Left hindlimb (tissue), 1 donor: ENCODE results near the gene VAT1L.

Experiments
- DNase-seq: peaks from one replicate; pipeline ENCODE4 v3.0.0-alpha.2; 2018

The VAT1L gene

GRCh38 chr16:77869997-77870813, 81.8 kb downstream of the VAT1L start:
- DNase-seq: peak; percentile 49

GRCh38 chr16:77871932-77872331, 83.6 kb downstream of the VAT1L start:
- DNase-seq: no peak

- DNase-seq: no peak
These were observed 84.7 kb downstream of the VAT1L start for GRCh38 chr16:77873066-77873465.

- no peak for DNase-seq
These were observed 86.0 kb downstream of the VAT1L start for GRCh38 chr16:77874347-77874746.

- no peak for DNase-seq
These were observed 88.4 kb downstream of the VAT1L start for GRCh38 chr16:77876776-77877175.

GRCh38 chr16:77877712-77878347, 89.5 kb downstream of the VAT1L start:
- no peak for DNase-seq

- no peak for DNase-seq
These were observed 93.1 kb downstream of the VAT1L start for GRCh38 chr16:77881355-77882030.

- no peak for DNase-seq
These were observed 94.0 kb downstream of the VAT1L start for GRCh38 chr16:77882358-77882757.

GRCh38 chr16:77885571-77886295, 97.4 kb downstream of the VAT1L start:
- DNase-seq: no peak

GRCh38 chr16:77888871-77889270, 100.5 kb downstream of the VAT1L start:
- DNase-seq: no peak

GRCh38 chr16:77890075-77890474, 101.7 kb downstream of the VAT1L start:
- no peak for DNase-seq

- no peak for DNase-seq
These were observed 105.8 kb downstream of the VAT1L start for GRCh38 chr16:77894162-77894561.

GRCh38 chr16:77895962-77896361, 107.6 kb downstream of the VAT1L start:
- DNase-seq: no peak

- no peak for DNase-seq
These were observed 108.2 kb downstream of the VAT1L start for GRCh38 chr16:77896415-77897128.

GRCh38 chr16:77897129-77897437, 108.7 kb downstream of the VAT1L start:
- no peak for DNase-seq

- no peak for DNase-seq
These were observed 109.7 kb downstream of the VAT1L start for GRCh38 chr16:77897831-77898605.

- DNase-seq: no peak
These were observed 110.4 kb downstream of the VAT1L start for GRCh38 chr16:77898671-77899211.

GRCh38 chr16:77899416-77899815, 111.1 kb downstream of the VAT1L start:
- no peak for DNase-seq

GRCh38 chr16:77905374-77905920, 117.1 kb downstream of the VAT1L start:
- DNase-seq: no peak

- no peak for DNase-seq
These were observed 121.7 kb downstream of the VAT1L start for GRCh38 chr16:77910021-77910420.

- no peak for DNase-seq
These were observed 124.3 kb downstream of the VAT1L start for GRCh38 chr16:77912617-77913016.
